ENCODE measurements around the gene LSAMP.

LSAMP gene

DNA sequence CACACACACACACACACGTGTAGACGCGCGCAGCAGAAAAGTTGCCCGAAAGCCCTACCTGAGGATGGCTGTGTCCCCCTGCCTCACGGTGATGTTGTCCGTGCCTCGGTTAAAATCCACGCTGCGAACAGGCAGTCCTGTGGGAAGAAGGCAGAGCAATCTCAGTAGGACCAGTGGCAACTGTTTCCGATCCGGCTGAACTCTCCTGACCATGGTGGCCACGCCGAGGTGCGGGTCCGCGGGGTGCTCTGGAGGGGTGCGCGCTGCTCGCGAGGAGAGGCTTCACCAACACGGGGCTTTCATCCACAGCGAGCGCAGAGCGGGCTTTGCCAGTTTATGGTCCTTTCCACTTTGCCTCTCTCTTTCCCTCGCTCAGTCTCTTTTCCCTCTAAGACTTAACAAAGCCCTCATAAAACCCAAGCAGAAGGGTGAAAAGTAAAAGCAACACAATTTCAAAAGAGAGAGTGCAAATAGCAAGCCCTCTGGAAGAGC, 422 bp downstream of the LSAMP start:
- H3K4me3 ChIP-seq (ENCODE audit: low read depth, low read length): peak overlapping the region; percentile 46
- TF ChIP-seq, protein P1, sequence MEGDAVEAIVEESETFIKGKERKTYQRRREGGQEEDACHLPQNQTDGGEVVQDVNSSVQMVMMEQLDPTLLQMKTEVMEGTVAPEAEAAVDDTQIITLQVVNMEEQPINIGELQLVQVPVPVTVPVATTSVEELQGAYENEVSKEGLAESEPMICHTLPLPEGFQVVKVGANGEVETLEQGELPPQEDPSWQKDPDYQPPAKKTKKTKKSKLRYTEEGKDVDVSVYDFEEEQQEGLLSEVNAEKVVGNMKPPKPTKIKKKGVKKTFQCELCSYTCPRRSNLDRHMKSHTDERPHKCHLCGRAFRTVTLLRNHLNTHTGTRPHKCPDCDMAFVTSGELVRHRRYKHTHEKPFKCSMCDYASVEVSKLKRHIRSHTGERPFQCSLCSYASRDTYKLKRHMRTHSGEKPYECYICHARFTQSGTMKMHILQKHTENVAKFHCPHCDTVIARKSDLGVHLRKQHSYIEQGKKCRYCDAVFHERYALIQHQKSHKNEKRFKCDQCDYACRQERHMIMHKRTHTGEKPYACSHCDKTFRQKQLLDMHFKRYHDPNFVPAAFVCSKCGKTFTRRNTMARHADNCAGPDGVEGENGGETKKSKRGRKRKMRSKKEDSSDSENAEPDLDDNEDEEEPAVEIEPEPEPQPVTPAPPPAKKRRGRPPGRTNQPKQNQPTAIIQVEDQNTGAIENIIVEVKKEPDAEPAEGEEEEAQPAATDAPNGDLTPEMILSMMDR (conservative IDR thresholded peaks at IDR 0.05; ENCODE audit: low read depth, low read length): no peak

DNA sequence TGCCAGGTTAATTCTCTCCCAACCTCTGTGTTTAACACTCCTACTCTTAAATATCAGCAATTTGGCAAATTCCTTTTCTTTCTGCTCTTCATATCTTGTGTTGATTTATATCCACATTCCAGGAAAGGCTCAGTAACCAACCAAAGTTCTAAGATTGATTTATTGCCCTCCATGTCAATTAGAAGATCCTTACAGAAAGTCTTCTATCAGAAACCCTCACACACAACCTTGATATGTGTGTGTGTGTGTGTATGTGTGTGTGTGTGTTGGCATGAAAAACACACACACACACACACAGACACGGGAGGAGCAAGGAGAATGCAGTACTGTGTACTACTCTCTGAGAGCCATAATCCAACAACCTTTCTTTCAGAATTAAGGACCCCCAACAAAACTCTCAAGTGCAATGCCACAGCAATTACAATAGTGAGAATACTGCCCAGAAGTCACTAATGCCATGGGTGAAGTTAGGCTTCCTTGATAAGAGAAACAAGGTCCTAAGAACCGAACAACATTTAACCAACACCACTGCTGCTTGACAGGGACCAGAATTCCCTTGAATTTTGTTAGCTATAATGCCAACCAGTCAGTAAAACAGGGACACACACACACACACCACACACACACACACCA, 1.1 kb downstream of the LSAMP start:
- no peak for DNase-seq (ENCODE audit: low read depth)
- H3K4me3 ChIP-seq (ENCODE audit: low read depth, low read length): peak overlapping the region; percentile 46
- TF ChIP-seq, protein P1 (conservative IDR thresholded peaks at IDR 0.05; ENCODE audit: low read depth, low read length): no peak

More for the DNA sequence above, 422 bp downstream of the LSAMP start:
- DNase-seq (ENCODE audit: low read depth): no peak

DNA sequence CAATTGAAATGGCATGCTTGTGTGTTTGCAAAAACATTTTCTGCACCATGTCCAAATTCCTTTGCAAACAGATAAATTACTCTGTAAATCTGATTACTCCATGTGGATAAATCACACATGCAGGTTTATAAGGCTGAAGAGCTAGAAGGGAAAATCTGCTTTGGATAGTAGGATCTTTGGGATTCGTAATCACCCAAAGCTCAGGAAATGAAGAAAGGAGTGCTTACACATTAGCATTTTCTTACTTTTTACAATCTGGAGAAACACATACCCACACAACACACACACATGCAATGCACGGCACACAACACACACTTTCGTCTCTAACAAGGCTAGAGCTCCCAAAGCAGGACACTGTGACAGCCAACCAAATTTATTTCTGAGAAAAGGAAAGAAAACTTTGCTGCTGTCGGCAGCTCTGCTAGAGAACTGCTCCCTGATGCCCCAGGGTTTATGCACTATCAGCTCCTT, 2.1 kb downstream of the LSAMP start:
- TF ChIP-seq, protein P1 (conservative IDR thresholded peaks at IDR 0.05; ENCODE audit: low read depth, low read length): no peak
- H3K4me3 ChIP-seq (ENCODE audit: low read depth, low read length): peak overlapping the region; percentile 8
- peak; percentile 11 for DNase-seq (ENCODE audit: low read depth)

DNA sequence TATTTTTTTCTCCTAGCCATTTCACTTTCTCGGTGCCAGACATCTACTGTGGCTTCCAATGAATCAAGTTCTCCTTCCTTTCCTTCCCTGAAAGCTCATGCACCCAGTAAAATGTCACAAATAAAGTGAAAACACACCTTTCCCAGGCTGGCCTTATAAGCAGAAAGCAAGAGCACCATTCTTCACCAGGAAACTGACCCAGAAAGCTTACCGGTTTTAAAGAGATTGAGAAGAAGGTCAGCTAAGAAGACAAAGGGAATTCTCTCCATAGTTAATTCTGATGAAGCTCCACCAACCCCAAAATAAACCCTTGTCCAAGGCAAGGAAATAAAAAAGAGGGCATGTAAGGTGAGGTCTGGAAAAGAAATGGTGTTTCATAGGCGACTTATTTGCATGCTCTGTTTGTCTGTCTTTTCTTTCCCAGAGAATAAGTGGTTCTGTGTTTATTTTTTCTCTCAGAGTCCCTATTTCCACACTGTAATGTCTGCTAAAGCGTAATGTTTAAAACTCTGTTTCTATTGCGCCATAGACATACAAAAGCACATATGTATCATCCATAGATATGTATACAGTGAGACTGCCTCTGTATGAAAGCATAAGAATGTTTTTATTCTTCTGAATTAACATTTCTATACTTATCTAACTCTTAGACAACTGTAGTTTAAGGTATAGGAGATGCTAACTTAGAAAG, 2.8 kb downstream of the LSAMP start:
- TF ChIP-seq, protein P1 (conservative IDR thresholded peaks at IDR 0.05; ENCODE audit: low read depth, low read length): no peak
- no peak overlapping the region for H3K4me3 ChIP-seq (ENCODE audit: low read depth, low read length)
- DNase-seq (ENCODE audit: low read depth): no peak

DNA sequence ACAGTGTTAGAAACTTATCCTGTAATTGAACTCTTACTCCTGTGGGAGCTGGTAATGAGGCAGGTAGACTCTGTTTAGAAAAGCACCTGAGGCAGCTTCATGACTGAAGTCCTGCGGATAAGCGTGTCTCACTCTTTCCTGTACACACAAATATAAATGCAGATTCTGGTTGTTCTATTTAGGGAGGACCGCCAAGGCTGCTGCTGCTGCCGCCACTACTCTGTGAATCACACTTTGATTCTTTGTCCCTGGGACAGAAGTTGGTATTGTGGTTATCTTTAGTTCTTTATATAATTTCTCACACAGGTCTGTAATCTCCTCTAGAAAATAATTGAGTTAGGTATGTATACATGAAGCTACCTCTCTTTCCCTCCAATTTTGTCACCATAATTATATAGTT, 3.6 kb downstream of the LSAMP start:
- DNase-seq (ENCODE audit: low read depth): no peak
- TF ChIP-seq, protein P1 (conservative IDR thresholded peaks at IDR 0.05; ENCODE audit: low read depth, low read length): no peak
- H3K4me3 ChIP-seq (ENCODE audit: low read depth, low read length): no peak overlapping the region

DNA sequence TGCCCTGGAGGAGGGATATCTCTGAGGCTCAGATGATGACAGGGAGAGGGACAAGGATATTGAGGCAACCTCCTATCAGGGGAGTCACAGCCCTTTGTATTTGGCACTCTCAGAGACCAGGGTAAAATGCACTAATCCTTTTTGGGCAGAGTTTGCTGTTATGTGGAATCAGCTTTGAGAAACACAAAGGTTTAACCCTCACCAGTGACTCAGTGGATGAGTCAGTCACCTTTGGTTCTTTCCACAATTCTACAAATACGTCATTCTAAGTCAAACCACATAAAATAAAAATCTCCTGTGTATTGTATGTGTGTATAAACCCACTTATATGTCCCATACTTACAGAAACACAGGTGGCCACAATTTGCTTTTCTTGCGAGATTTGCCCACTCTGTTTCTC, 5.1 kb downstream of the LSAMP start:
- H3K4me3 ChIP-seq (ENCODE audit: low read depth, low read length): no peak overlapping the region
- TF ChIP-seq, protein P1 (conservative IDR thresholded peaks at IDR 0.05; ENCODE audit: low read depth, low read length): no peak
- DNase-seq (ENCODE audit: low read depth): peak; percentile 65
